ENCODE results near the gene DYNLT2B. TPM values are rescaled to one million over a fixed set of nuclear protein-coding genes. Genes with fewer than 3 reads are reported as not detected.
"Not testable (repeated sequence)": the region's sequence is repeated elsewhere in the genome, so short reads cannot be mapped to it uniquely, and the experiment has no call there.

DYNLT2B gene
- total RNA-seq, 1 donor from 2014 or later: 2.9 TPM

- DNase-seq (ENCODE audit: extremely low spot score in 2 of 2): no peak
- H3K4me1 ChIP-seq: no peaks in the 10 kb centered on the region
- no peak overlapping the region for H3K4me3 ChIP-seq
- no peak overlapping the region for H3K27ac ChIP-seq
- no peaks in the 10 kb centered on the region for H3K9me3 ChIP-seq
- peaks cover 0 to 44% of the 10 kb centered on the region in 2 donors for H3K36me3 ChIP-seq
- intact Hi-C loops (cut with DNase I): no loop called here
- no peak for TF ChIP-seq POLR2A (IDR thresholded peaks at IDR 0.05)
- TF ChIP-seq, protein P1, sequence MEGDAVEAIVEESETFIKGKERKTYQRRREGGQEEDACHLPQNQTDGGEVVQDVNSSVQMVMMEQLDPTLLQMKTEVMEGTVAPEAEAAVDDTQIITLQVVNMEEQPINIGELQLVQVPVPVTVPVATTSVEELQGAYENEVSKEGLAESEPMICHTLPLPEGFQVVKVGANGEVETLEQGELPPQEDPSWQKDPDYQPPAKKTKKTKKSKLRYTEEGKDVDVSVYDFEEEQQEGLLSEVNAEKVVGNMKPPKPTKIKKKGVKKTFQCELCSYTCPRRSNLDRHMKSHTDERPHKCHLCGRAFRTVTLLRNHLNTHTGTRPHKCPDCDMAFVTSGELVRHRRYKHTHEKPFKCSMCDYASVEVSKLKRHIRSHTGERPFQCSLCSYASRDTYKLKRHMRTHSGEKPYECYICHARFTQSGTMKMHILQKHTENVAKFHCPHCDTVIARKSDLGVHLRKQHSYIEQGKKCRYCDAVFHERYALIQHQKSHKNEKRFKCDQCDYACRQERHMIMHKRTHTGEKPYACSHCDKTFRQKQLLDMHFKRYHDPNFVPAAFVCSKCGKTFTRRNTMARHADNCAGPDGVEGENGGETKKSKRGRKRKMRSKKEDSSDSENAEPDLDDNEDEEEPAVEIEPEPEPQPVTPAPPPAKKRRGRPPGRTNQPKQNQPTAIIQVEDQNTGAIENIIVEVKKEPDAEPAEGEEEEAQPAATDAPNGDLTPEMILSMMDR (IDR thresholded peaks at IDR 0.05): no peak
- no peaks in the 10 kb centered on the region for H3K27me3 ChIP-seq
Measured at GRCh38 chr3:196355668-196356067, 37.6 kb upstream of the DYNLT2B start.

DNA sequence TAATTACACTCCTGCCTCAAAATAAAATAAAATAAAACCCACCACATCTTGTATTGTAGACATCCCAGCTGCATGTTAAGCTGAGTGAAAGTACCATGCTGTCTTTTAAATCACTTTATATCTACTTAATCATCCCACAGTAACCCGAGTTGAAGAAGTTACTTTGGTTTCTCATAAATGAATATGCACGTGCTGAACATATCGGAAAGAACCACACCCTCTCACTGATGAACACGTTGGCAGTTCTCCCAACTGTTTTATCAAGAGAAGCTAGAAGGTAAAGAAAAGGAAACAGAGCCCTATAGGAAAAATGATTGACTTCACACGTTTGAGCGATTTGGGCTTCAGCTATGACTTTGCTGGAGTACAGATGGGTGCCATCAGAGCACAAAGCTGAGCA is 36.1 kb upstream of the DYNLT2B start:
- Histone ChIP-seq H3K36me3 (peaks cover 0 to 40% of the 10 kb centered on the region in 2 donors), H3K9me3 (no peaks in the 10 kb centered on the region), H3K4me1 (no peaks in the 10 kb centered on the region), H3K27ac (no peak overlapping the region), H3K27me3 (no peaks in the 10 kb centered on the region), H3K4me3 (no peak overlapping the region)
- TF ChIP-seq, protein P1 (IDR thresholded peaks at IDR 0.05): no peak
- TF ChIP-seq POLR2A (IDR thresholded peaks at IDR 0.05) (no peak), POLR2AphosphoS5 (IDR thresholded peaks at IDR 0.05; ENCODE audit: insufficient read depth in 1 of 2, low read depth in 1 of 2) (no peak)
- intact Hi-C loops (cut with DNase I): no loop called here
- DNase-seq (ENCODE audit: extremely low spot score in 2 of 2): no peak

DNA sequence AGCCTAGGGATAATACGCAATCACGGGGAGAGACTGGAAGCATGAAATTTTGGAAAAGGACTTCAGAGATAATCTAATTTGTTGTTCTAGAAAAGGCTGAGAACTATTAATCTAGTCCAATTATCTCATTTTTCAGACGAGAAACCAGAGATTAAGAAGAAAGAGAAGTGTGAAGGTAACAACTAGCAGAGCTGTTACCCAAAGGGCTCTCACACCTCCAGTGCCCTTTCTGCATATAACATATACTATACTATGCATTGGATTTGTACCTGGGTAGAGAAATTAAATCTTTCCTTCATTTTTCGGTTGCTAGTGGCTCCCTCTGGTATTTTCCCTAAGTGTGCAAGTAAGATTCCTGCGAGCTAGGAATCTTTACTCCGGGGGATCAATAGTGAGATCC is 33.5 kb upstream of the DYNLT2B start:
- H3K4me3 ChIP-seq: no peak overlapping the region
- no peaks in the 10 kb centered on the region for H3K9me3 ChIP-seq
- intact Hi-C loops (cut with DNase I): no loop called here
- no peak overlapping the region for H3K27ac ChIP-seq
- TF ChIP-seq POLR2A (IDR thresholded peaks at IDR 0.05) (no peak), POLR2AphosphoS5 (IDR thresholded peaks at IDR 0.05; ENCODE audit: insufficient read depth in 1 of 2, low read depth in 1 of 2) (no peak)
- TF ChIP-seq, protein P1 (IDR thresholded peaks at IDR 0.05): no peak
- no peak for DNase-seq (ENCODE audit: extremely low spot score in 2 of 2)
- H3K27me3 ChIP-seq: no peaks in the 10 kb centered on the region
- H3K4me1 ChIP-seq: no peaks in the 10 kb centered on the region
- H3K36me3 ChIP-seq: peaks cover 0 to 18% of the 10 kb centered on the region in 2 donors

- Histone ChIP-seq H3K27ac (no peak overlapping the region), H3K4me1 (no peaks in the 10 kb centered on the region), H3K27me3 (no peaks in the 10 kb centered on the region), H3K36me3 (peaks cover 0 to 3% of the 10 kb centered on the region in 2 donors), H3K4me3 (no peak overlapping the region), H3K9me3 (no peaks in the 10 kb centered on the region)
- TF ChIP-seq, protein P1 (IDR thresholded peaks at IDR 0.05): no peak
- TF ChIP-seq POLR2A (IDR thresholded peaks at IDR 0.05) (no peak), POLR2AphosphoS5 (IDR thresholded peaks at IDR 0.05; ENCODE audit: insufficient read depth in 1 of 2, low read depth in 1 of 2) (no peak)
- DNase-seq (ENCODE audit: extremely low spot score in 2 of 2): no peak
- intact Hi-C loops (cut with DNase I): no loop called here
Measured at GRCh38 chr3:196350067-196350466, 32.0 kb upstream of the DYNLT2B start.

DNA sequence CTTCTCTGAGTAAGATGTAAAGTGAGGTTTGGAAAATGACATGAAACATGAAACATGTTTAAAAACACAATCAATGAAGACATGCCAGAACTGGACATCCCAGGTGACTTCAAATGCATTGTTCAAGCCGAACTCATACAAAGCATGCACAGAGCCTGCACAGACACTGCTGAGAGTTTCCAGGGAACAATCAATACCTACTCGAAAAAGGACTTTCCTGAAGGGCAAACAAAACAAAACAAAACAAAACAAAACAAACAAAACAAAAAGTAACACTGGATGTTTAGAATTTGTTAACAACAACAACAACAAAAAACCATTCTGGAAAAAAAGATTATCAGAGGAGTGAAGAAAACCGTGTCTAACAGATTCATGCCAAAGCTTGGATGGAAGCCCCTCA is 30.7 kb upstream of the DYNLT2B start:
- no peak overlapping the region for H3K4me3 ChIP-seq
- H3K27ac ChIP-seq: no peak overlapping the region
- intact Hi-C loops (cut with DNase I): no loop called here
- no peaks in the 10 kb centered on the region for H3K4me1 ChIP-seq
- H3K27me3 ChIP-seq: no peaks in the 10 kb centered on the region
- no peaks in the 10 kb centered on the region for H3K9me3 ChIP-seq
- no peak for DNase-seq (ENCODE audit: extremely low spot score in 2 of 2)
- H3K36me3 ChIP-seq: no peaks in the 10 kb centered on the region
- no peak for TF ChIP-seq POLR2AphosphoS5 (IDR thresholded peaks at IDR 0.05; ENCODE audit: insufficient read depth in 1 of 2, low read depth in 1 of 2)

GRCh38 chr3:196344663-196345062 is 26.6 kb upstream of the DYNLT2B start:
- H3K27ac ChIP-seq: no peak overlapping the region
- TF ChIP-seq, protein P1 (IDR thresholded peaks at IDR 0.05): no peak
- no peak for TF ChIP-seq POLR2A (IDR thresholded peaks at IDR 0.05)
- no peak for TF ChIP-seq POLR2AphosphoS5 (IDR thresholded peaks at IDR 0.05; ENCODE audit: insufficient read depth in 1 of 2, low read depth in 1 of 2)
- H3K36me3 ChIP-seq: no peaks in the 10 kb centered on the region
- no peaks in the 10 kb centered on the region for H3K27me3 ChIP-seq
- no peaks in the 10 kb centered on the region for H3K9me3 ChIP-seq
- intact Hi-C loops (cut with DNase I): no loop called here
- H3K4me1 ChIP-seq: no peaks in the 10 kb centered on the region
- H3K4me3 ChIP-seq: no peak overlapping the region
- no peak for DNase-seq (ENCODE audit: extremely low spot score in 2 of 2)

GRCh38 chr3:196343917-196344316 is 25.9 kb upstream of the DYNLT2B start:
- DNase-seq (ENCODE audit: extremely low spot score in 2 of 2); intact Hi-C loops (cut with DNase I); H3K27me3 ChIP-seq; H3K4me3 ChIP-seq; H3K9me3 ChIP-seq; H3K36me3 ChIP-seq; H3K4me1 ChIP-seq; H3K27ac ChIP-seq: not testable (repeated sequence)

Measured in vagina (tissue), 2 donors.